Osteoblast (primary cell): Measurements from ENCODE around the gene EXOSC3. TPM values are rescaled to one million over a fixed set of nuclear protein-coding genes. Genes with fewer than 3 reads are reported as not detected.
A peak's percentile ranks its signal among the peaks of the same experiment; 100 is the strongest.

Experiments used
- DNase-seq: peaks from one replicate; pipeline ENCODE4 v3.0.0; 2011; ENCODE audit warnings: low spot score, mixed read lengths; ENCODE audit not compliant: insufficient read length; ENCODE audit errors: missing footprints
- H2AFZ ChIP-seq: 2 replicates; pipeline ENCODE4 v1.6.0; 2011; ENCODE audit warnings: mild to moderate bottlenecking, low read length
- H3K27ac ChIP-seq: 2 replicates; pipeline ENCODE4 v1.5.1; 2011; ENCODE audit warnings: mild to moderate bottlenecking, low read depth, low read length, moderate library complexity
- H3K27me3 ChIP-seq: 2 replicates; pipeline ENCODE4 v1.6.0; 2012; ENCODE audit warnings: mild to moderate bottlenecking, control low read depth, inconsistent platforms, low read length, moderate library complexity; ENCODE audit not compliant: insufficient read depth
- H3K36me3 ChIP-seq: 2 replicates; pipeline ENCODE4 v1.5.1; 2011; ENCODE audit warnings: mild to moderate bottlenecking, low read length, control low read depth, moderate library complexity; ENCODE audit not compliant: insufficient read depth
- H3K4me1 ChIP-seq: 2 replicates; pipeline ENCODE4 v1.5.1; 2011; ENCODE audit warnings: mild to moderate bottlenecking, low read length, control low read depth, moderate library complexity; ENCODE audit not compliant: insufficient read depth
- H3K4me2 ChIP-seq: 2 replicates; pipeline ENCODE4 v1.6.0; 2011; ENCODE audit warnings: mild to moderate bottlenecking, low read length; ENCODE audit not compliant: insufficient read depth
- H3K4me3 ChIP-seq: fragments of 200-600 bp; sonication (generic); 3 replicates; pipeline ENCODE4 v1.5.1; 2012; ENCODE audit warnings: mild to moderate bottlenecking, low read length, inconsistent platforms; ENCODE audit not compliant: insufficient read depth
- H3K79me2 ChIP-seq: 2 replicates; pipeline ENCODE4 v1.6.0; 2012; ENCODE audit warnings: mild to moderate bottlenecking, low read length, control low read depth, inconsistent platforms; ENCODE audit not compliant: insufficient read depth
- H3K9me3 ChIP-seq: 2 replicates; pipeline ENCODE4 v1.5.1; 2011; ENCODE audit warnings: low read depth, low read length, control low read depth
- H4K20me1 ChIP-seq: 2 replicates; pipeline ENCODE4 v1.6.0; 2012; ENCODE audit warnings: mild to moderate bottlenecking, low read length, control low read depth; ENCODE audit not compliant: insufficient read depth
- total RNA-seq: library from RNA; depleted of rRNA; stranded (reverse); fragments of >200 nt; gene quantifications from 2 replicates; pipeline ENCODE4 v1.2.3, GENCODE V29; 2012
- TF ChIP-seq, protein P1 (sequence below): IDR thresholded peaks from 2 replicates; pipeline ENCODE4 v1.5.1; 2011; ENCODE audit warnings: mild to moderate bottlenecking, low read depth, low read length, moderate library complexity; ENCODE audit errors: extremely low read depth

Gene EXOSC3
- total RNA-seq, 1 donor: 24.6 TPM

DNA sequence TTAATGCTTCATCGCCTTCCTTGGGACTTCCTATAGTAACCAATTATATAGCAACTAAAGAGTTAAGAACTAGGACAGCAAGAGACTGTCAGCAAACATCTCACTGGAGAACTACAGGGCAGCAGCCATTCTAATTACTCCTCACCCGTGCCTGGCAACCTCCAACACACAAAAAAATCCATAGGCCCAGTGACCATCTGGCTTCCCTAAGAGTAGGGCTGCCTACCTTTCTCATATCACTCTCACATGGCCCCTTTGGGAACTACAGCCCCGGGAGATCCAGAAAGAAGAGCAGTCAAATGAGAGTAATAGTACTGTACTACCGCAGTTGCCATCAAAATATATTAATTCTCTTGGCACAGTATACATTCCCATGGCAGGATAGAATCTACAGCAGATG lies 21.4 kb upstream of the EXOSC3 start:
- H3K79me2 ChIP-seq: peaks cover 86% of the 10 kb centered on the region
- no peak for DNase-seq
- peaks cover 15% of the 10 kb centered on the region for H3K4me1 ChIP-seq
- H4K20me1 ChIP-seq: peaks cover 46% of the 10 kb centered on the region
- TF ChIP-seq, protein P1, sequence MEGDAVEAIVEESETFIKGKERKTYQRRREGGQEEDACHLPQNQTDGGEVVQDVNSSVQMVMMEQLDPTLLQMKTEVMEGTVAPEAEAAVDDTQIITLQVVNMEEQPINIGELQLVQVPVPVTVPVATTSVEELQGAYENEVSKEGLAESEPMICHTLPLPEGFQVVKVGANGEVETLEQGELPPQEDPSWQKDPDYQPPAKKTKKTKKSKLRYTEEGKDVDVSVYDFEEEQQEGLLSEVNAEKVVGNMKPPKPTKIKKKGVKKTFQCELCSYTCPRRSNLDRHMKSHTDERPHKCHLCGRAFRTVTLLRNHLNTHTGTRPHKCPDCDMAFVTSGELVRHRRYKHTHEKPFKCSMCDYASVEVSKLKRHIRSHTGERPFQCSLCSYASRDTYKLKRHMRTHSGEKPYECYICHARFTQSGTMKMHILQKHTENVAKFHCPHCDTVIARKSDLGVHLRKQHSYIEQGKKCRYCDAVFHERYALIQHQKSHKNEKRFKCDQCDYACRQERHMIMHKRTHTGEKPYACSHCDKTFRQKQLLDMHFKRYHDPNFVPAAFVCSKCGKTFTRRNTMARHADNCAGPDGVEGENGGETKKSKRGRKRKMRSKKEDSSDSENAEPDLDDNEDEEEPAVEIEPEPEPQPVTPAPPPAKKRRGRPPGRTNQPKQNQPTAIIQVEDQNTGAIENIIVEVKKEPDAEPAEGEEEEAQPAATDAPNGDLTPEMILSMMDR: no peak
- H3K27ac ChIP-seq: no peak overlapping the region
- H3K4me2 ChIP-seq: no peak overlapping the region
- no peak overlapping the region for H3K4me3 ChIP-seq
- no peaks in the 10 kb centered on the region for H3K36me3 ChIP-seq
- H3K9me3 ChIP-seq: no peaks in the 10 kb centered on the region
- H3K27me3 ChIP-seq: no peaks in the 10 kb centered on the region
- no peak overlapping the region for H2AFZ ChIP-seq

DNA sequence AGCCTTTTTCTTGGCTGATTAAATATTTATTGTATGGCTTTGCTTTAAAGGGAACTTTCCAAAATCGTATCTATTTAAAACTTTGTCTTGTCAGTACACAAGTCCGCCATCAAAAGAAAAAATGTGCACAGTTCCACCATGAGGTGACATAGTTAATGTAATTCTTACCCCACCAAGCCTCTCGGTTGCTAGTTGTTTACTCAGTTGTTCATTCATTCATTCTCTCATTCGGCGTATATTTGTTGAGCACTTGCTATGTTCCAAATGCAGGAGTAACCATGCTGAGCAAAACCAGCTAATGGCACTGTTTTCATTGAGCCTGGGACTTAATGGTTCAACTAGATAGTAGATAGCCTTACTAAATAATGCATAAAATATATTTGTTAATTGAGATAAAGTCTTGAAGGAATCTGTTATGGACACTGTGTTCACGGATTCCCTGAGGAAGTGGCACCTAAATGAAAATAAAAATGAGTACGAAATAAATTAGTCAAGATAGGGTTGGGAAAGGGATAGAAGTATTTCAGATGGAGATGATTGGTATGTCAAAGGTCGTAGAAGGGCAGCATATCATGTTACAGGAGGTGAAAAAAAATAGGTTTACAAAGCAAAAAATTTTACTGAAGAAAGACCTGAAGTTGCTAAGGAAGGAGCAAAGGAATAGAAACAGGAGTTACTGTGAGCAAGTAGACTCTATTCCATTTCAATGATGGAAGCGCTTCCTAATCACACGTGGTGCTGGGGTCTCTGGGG lies 17.3 kb upstream of the EXOSC3 start:
- H3K4me1 ChIP-seq: peaks cover 18% of the 10 kb centered on the region
- H3K4me3 ChIP-seq: peak overlapping the region; percentile 93
- TF ChIP-seq, protein P1: no peak
- peak overlapping the region; percentile 74 for H3K27ac ChIP-seq
- no peaks in the 10 kb centered on the region for H3K36me3 ChIP-seq
- no peak for DNase-seq
- peaks cover 29% of the 10 kb centered on the region for H4K20me1 ChIP-seq
- H3K9me3 ChIP-seq: no peaks in the 10 kb centered on the region
- H3K79me2 ChIP-seq: peaks cover 65% of the 10 kb centered on the region
- peak overlapping the region; percentile 91 for H3K4me2 ChIP-seq
- H3K27me3 ChIP-seq: no peaks in the 10 kb centered on the region
- no peak overlapping the region for H2AFZ ChIP-seq

DNA sequence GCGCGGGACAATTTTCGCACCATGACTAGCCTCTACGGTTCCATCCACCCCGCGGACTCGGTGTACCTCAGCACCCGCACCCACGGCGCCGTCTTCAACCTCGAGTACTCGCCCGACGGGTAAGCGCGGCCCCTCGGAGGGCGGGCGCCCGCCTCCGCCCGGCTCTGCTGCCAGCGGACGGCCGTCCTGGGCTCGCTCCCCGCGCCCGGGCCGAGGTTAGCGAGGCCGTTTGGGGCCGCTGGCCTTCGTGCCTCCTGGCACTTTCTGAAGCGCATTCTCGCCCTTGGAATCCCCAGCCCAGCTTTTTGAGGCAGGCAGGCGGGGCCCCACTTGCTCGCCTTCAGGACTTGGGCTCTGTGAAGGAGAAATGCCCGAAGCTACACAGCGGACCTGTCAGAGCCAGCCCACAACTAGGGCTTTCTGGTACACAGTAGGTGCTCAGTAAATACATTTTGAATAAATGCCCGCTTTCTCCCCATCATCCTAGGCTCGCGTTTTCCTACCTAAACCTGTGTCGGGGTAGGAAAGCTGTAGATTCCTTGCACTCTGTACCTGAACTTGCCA lies 16.5 kb upstream of the EXOSC3 start:
- Histone ChIP-seq H3K27ac (peak overlapping the region; percentile 74), H3K79me2 (peaks cover 58% of the 10 kb centered on the region), H3K4me3 (peak overlapping the region; percentile 93), H2AFZ (peak overlapping the region; percentile 100), H3K4me2 (peak overlapping the region; percentile 91), H3K36me3 (no peaks in the 10 kb centered on the region), H3K27me3 (no peaks in the 10 kb centered on the region), H4K20me1 (peaks cover 23% of the 10 kb centered on the region), H3K4me1 (peaks cover 18% of the 10 kb centered on the region), H3K9me3 (no peaks in the 10 kb centered on the region)
- DNase-seq: peak; percentile 88
- TF ChIP-seq, protein P1: no peak

DNA sequence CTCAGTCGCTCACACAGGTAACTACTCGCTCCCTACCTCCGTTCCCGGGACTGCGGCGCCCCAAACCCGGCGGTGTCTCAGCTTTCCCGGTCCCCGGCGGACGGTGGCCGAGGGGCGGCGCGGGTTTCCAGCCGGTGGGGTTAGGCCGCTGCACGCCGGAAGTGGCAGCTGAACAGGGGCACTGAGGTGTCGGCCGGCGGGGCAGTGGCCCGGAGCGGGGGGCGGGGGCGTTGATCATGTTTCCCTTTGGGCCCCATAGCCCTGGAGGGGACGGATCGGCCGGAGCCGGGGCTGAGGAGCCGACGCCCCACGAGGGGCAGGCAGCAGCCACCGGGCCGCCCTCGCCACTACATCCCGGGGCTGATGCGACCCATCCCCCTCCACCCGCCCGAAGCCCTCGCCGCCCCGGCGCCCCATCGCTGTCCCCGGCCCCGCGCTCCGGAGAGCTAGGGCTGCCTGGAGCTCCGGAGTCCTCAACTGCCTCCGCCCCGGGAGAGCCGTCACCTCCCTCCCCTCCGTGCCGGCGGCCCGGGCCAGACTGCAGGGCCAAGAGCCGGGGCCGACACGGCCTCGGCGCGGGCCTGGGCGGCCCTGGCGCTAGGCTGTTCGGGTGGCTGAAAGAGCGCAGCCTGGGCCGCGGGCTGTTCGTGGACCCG lies 15.9 kb upstream of the EXOSC3 start, which contains the start of gene DCAF10:
TSS of gene DCAF10 (plus strand) at position 167 of the 656 bp plus-strand sequence. CDS start at position 237, 70 bp downstream.
- TF ChIP-seq, protein P1: no peak
- Histone ChIP-seq H2AFZ (peak within 1 kb of the TSS; percentile 100), H3K36me3 (no peaks in the 10 kb centered on the region), H4K20me1 (peaks cover 20% of the 10 kb centered on the region), H3K27me3 (no peaks in the 10 kb centered on the region), H3K4me2 (peak within 1 kb of the TSS; percentile 91), H3K79me2 (peaks cover 52% of the 10 kb centered on the region), H3K9me3 (no peaks in the 10 kb centered on the region), H3K4me1 (peaks cover 18% of the 10 kb centered on the region), H3K4me3 (peak within 1 kb of the TSS; percentile 93), H3K27ac (peak within 1 kb of the TSS; percentile 74)
- DNase-seq: peak; percentile 94
